ENCODE data around the gene CD247.

DNA sequence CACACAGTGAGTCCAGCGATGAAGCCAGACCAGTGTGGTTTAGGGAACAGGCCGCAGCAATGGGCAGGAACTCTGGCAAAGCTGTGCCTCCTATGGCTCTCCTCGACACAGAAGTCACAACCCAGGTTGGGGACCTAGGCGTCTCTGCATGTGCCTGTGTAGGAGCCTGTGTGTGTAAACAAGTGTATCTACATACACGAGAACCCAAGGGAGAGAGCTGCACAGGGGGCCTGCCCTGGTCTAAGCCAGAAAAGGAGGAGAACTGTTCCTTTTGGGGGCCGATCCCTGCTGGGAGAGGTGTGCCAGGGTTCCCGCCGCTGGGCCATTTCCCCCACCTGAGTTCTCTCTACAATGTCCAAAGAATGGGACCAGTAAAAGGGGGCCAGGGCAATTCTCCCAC, 56.0 kb downstream of the CD247 start:
- TF ChIP-seq, protein P1, sequence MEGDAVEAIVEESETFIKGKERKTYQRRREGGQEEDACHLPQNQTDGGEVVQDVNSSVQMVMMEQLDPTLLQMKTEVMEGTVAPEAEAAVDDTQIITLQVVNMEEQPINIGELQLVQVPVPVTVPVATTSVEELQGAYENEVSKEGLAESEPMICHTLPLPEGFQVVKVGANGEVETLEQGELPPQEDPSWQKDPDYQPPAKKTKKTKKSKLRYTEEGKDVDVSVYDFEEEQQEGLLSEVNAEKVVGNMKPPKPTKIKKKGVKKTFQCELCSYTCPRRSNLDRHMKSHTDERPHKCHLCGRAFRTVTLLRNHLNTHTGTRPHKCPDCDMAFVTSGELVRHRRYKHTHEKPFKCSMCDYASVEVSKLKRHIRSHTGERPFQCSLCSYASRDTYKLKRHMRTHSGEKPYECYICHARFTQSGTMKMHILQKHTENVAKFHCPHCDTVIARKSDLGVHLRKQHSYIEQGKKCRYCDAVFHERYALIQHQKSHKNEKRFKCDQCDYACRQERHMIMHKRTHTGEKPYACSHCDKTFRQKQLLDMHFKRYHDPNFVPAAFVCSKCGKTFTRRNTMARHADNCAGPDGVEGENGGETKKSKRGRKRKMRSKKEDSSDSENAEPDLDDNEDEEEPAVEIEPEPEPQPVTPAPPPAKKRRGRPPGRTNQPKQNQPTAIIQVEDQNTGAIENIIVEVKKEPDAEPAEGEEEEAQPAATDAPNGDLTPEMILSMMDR (IDR thresholded peaks at IDR 0.05) = no peak
- no peak for TF ChIP-seq POLR2AphosphoS5 (IDR thresholded peaks at IDR 0.05; ENCODE audit: low read depth, low read length)
- no peak for TF ChIP-seq SIN3A (IDR thresholded peaks at IDR 0.05; ENCODE audit: borderline replicate concordance, insufficient read depth, low read depth, low read length)
- TF ChIP-seq, protein P2, sequence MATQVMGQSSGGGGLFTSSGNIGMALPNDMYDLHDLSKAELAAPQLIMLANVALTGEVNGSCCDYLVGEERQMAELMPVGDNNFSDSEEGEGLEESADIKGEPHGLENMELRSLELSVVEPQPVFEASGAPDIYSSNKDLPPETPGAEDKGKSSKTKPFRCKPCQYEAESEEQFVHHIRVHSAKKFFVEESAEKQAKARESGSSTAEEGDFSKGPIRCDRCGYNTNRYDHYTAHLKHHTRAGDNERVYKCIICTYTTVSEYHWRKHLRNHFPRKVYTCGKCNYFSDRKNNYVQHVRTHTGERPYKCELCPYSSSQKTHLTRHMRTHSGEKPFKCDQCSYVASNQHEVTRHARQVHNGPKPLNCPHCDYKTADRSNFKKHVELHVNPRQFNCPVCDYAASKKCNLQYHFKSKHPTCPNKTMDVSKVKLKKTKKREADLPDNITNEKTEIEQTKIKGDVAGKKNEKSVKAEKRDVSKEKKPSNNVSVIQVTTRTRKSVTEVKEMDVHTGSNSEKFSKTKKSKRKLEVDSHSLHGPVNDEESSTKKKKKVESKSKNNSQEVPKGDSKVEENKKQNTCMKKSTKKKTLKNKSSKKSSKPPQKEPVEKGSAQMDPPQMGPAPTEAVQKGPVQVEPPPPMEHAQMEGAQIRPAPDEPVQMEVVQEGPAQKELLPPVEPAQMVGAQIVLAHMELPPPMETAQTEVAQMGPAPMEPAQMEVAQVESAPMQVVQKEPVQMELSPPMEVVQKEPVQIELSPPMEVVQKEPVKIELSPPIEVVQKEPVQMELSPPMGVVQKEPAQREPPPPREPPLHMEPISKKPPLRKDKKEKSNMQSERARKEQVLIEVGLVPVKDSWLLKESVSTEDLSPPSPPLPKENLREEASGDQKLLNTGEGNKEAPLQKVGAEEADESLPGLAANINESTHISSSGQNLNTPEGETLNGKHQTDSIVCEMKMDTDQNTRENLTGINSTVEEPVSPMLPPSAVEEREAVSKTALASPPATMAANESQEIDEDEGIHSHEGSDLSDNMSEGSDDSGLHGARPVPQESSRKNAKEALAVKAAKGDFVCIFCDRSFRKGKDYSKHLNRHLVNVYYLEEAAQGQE (IDR thresholded peaks at IDR 0.05; ENCODE audit: insufficient read depth in 1 of 2, low read depth in 2 of 2, low read length in 1 of 2) = no peak
- no peak for TF ChIP-seq TCF7L2 (IDR thresholded peaks at IDR 0.05; ENCODE audit: low read depth, low read length)

Data from Panc1 (cell line).